Vagina (tissue), 2 donors: Measurements from ENCODE around the gene MRTFA.

Experiments
- CTCF ChIP-seq, 3 experiments: fragments of 450-650 bp in 2 of 3; fragments of 200-600 bp in 1 of 3; sonication (generic) in 1 of 3; IDR thresholded peaks; one replicate each; pipeline ENCODE4 v1.5.1; 2017 to 2019; ENCODE audit warnings: antibody characterized with exemption in 3 of 3, mild to moderate bottlenecking in 2 of 3, moderate library complexity in 2 of 3
- POLR2AphosphoS5 ChIP-seq, 2 donors: sonication (generic); formaldehyde crosslinking; IDR thresholded peaks; one replicate each; pipeline ENCODE4 v1.9.0; 2017; ENCODE audit warnings: antibody characterized with exemption in 2 of 2, mild to moderate bottlenecking in 2 of 2, low read depth in 1 of 2; ENCODE audit not compliant: insufficient read depth in 1 of 2

DNA sequence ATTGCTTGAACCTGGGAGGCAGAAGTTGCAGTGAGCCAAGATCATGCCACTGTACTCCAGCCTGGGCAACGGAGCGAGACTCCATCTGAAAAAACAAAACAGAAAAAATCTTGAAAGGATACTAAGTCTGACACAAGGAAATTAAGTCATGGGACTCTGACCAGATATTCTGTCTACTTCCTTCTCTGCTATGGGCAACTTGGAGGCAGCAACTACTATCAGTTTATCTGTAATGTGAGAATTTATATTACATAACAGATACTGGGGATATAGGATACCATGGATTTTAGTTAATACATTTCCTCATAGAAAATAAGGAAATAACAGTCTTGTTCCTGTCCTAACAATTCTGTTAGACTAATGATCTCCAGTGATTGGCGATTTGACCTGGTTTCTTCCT lies 267.7 kb downstream of the MRTFA start:
- TF ChIP-seq CTCF (IDR thresholded peaks at IDR 0.05) (no peak), POLR2AphosphoS5 (IDR thresholded peaks at IDR 0.05; ENCODE audit: insufficient read depth in 1 of 2, low read depth in 1 of 2) (no peak)
